DMS114 treated with DMSO at 0.1 percent for 48 hours (cell line): ENCODE data around the gene SAMD4A.

Source experiments
- DNase-seq: peaks from one replicate; lab custom pipeline; 2025; ENCODE audit not compliant: unreplicated experiment; lab: John Stamatoyannopoulos, UW

The SAMD4A gene

GRCh38 chr14:54815016-54815415 is 248.1 kb downstream of the SAMD4A start:
- no peak for DNase-seq

DNA sequence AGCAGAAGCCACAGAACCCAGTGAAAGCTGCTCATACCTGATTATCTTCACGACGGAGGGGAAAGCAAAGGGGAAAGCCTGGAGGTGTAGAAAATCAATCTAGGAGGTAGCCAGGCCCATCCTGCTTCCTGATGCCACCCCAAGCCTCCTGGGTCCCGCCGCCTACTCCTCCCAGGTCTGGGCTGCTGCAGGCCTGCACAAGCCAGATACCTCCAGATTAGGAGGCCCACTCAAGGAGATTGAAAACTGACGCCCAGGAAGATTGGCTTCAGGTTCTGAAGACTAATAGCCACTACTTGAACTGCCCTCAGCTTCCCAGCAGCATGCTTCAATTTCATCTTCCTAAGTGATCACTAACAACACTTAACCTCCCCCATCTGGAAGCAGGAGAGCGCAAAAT is 248.6 kb downstream of the SAMD4A start:
- no peak for DNase-seq

DNA sequence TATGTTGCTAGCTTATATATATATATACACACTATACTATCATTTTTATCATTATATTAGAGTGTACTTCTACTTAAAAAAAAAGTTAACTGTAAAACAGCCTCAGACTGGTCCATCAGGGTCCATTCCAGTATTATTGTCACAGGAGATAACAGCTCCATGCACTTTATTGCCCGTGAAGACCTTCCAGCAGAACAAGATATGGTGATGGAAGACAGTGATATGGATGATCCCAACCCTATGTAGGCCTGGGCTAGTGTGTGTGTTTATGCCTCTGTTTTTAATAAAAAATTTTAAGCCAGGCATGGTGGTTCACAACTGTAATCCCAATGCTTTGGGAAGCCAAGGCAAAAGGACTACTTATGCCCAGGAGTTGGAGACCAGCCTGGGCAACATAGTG is 249.5 kb downstream of the SAMD4A start:
- no peak for DNase-seq

DNA sequence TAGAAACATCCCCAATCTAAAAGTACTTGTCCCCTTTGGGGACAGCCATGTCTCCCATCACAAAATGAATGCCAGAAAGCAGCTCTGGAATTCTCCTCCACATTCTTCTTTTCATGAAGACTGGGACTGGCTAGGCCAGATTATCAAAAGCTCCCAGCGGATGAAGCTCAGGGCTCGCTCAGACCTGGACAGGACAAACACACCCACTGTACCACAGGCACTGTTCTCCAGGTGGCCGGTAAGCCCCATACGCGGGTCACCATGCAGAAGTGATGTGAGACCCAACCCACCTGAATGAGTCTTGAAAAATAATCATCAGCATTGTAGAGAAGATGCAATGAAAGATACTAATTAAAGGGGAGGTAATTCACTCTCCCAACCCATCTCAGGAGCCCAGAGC is 250.6 kb downstream of the SAMD4A start:
- DNase-seq, result no peak

GRCh38 chr14:54818201-54819133 is 251.5 kb downstream of the SAMD4A start:
- no peak for DNase-seq

GRCh38 chr14:54822685-54823084 is 255.8 kb downstream of the SAMD4A start:
- no peak for DNase-seq

GRCh38 chr14:54823757-54824549 is 257.0 kb downstream of the SAMD4A start:
- no peak for DNase-seq

DNA sequence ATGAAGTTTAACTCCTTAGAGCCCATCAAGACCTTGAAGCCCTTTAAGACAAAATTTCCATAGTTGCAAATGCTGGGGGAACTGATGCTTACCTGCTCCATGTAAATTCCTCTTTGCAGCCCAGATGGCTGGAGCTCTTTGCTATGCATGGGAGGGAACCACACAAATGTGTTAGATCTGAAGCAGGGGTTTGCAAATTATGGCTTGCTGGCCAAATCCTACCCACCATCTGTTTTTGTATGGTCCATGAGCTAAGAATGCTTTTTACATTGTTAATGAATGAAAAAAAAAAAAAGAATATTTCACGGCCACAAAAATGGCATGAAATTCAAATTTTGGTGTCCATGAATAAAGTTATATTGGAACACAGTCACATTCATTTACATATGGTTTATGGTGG is 261.1 kb downstream of the SAMD4A start:
- no peak for DNase-seq

DNA sequence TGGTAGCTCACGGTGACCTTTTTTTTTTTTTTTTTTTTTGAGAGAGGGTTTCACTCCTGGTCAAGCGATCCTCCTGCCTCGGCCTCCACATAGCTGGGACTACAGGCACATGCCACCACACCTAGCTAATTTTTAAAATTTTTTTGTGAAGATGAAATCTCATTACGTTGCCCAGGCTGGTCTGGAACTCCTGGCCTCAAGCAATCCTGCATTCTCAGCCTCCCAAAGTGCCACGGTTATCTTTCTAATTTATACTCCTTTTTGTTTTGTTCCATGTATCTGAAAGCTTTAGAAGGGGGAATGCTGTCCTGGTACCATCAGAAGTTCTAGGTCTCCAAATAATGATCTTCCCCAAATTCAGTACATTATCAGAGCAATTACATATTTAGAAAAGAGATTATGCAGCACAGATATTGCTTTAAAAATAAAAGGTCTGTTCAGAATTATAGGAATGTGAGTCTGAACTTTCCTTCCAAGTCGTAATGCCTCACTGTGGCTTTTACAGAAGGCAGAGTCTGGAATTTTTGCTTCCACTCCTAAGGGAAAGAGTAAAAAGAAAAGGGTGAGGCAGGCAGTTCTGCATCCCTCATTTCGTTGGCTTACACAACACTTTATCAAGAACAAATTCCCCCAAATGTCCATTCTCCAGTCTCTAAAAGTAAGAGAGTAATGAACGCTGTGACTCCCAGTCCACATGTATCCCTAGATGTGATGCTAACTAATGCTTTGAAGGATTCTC is 262.7 kb downstream of the SAMD4A start:
- no peak for DNase-seq

DNA sequence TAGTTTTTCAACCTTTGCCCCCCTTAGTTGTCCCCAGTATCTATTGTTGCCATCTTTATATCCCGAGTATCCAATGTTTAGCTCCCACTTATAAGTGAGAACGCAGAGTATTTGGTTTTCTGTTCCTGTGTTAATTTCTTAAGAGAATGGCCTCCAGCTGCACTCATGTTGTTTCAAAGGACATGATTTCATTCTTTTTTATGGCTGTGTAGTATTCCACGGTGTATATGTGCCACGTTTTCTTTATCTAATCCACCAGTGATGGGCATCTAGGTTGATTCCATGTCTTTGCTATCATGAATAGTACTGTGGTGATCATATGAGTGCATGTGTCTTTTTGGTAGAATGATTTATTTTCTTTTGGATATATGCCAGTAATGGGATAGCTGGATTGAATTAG is 263.7 kb downstream of the SAMD4A start:
- no peak for DNase-seq

- DNase-seq, result no peak
Observed at GRCh38 chr14:54834081-54834480, 267.2 kb downstream of the SAMD4A start.

DNA sequence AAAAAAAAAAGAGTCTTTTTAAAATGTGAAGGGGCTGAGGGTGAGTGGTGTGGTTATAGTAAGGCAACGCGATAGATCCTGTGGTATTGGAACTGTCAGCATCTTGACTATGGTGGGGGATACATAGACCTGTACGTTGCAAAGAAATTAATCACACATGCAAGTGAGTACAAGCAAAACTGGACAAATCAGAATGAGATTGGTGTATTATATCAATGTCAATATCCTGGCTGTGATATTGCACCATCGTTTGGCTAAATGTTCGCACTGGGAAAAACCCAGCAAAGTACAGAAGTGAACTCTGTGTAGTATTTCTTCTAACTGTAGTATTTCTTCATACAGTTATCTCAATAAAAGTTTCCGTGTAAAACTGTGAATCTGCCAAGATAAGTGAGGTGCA is 267.8 kb downstream of the SAMD4A start:
- DNase-seq, result no peak

DNA sequence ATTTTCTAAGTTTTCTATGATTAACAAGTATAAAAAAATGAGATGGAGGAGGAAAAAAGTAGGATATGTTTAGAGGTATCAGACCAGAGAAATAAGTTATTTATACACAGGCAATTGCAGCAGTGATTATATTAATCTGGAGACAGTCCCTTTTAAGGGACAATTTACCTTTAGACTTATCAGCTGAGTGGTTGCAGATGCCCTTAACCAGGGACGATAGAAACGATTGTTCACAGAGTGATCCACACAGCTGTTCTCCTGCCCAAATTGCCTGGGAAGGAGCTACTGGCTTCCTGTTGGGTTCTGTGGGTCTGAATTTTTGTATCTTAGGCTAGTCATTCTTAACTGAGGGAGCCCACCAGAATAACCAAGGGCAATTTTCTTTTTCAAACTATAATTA is 269.3 kb downstream of the SAMD4A start:
- DNase-seq, result no peak

DNA sequence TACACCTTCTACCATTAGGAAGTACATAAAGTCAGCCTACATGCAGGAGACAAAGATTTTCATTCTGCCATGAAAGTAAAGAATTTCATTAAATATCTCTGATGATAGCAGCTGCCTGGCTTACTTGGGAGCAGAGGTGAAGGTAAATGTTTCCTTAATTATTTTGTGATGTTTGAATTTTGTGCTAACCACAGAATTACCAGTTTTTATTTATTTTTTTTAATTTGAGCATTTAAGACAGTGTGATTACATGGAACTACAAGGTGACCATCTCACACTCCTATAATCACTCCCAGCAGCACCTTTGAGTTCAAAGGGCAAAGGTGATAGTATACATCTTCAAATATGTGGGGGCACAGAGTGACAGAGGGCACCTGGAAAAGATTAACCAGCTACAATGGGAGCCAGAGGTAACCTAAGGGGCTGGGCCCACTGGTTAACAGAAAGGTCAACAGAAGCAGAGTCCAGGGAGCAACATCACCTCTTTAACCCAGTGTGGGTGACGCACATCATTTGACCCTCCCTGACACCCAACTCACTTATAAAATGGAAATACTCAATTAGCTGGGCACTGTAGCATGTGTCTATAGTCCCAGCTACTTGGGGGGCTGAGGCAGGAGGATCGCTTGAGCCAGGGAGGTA is 270.7 kb downstream of the SAMD4A start:
- no peak for DNase-seq

DNA sequence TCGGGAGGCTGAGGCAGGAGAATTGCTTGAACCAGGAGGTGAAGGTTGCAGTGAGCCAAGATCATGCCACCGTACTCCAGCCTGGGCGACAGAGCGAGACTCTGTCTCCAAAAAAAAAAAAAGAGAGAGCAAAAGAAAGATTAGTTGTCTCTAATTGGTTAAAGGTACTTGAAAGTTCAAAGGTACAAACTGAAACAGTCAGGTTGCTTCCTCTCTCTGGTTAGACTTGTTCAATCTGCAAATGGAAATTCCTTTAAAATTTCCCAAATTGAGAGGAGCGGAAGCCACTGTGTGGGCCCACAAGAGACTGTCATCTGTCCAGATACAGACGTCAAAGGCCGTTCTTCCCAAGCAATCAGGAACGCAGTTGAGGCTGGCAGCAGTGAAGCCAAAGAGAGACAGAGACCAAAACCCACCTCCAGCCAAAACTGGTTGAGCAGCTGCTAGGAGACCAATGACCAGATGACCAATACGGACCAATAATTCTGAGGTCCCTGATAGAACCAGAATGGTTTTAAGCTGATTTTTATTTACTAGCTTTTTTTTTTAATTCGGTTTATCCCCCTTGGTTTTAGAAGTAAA is 272.1 kb downstream of the SAMD4A start:
- DNase-seq, result no peak

DNA sequence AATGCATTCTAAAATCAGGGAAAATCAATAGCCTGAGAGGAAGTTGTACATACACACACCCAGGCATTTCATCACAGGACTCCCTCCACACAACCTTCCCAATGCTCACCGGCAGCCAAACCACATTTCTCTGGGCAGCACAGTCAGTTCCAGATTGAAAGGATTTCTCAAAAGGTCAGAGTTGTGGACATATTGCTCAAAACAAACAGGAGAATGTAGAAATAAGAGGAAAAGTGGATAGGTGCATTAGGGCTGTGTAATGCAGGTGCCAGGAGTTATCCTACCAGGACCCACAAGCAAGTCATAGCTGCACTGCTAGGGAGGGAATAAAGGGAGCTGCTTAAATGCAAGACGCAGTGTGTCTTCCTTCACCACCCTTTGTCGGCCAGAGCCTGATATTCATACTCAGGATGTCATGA is 272.8 kb downstream of the SAMD4A start:
- DNase-seq, result no peak

DNA sequence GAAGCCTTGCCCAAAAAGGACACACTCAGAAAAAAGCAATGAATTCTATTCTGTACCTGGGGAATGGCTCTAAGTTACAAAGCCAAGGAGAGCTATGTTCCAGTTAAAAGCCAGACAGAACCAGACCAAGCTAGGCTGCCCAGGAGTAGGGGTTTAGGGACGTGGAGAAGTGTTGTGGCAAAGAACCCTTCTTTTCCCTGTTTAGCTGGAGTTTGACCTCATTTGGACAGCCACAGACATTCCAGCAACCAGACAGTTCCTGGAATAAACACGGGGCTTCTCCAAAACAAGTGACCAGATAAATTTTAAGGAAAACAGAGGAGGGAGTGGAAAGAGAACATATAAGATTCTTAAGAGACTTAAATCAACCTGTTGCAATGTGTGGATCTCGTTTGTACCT is 273.4 kb downstream of the SAMD4A start:
- no peak for DNase-seq

DNA sequence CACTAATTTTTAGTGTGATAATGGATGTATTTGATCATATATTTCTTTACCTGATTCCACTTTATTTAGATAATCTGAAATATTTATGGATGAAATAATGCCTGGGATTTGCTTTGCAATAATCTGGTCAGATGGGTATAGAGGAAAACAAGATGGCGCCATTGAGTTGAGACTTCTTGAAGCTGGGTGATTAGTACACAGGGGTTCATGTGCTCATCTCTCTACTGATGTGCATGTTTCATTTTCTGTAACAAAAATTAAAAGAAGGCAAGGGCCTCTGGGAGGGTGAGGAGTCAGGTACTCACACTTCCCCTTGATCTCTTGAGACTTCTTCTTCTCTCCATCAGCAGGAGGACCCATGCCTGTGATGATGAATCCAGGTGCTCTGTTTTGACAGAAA is 273.9 kb downstream of the SAMD4A start:
- DNase-seq, result no peak
